K562 (cell line): Measurements from ENCODE around the gene TGM3. TPM values are rescaled to one million over a fixed set of nuclear protein-coding genes. Genes with fewer than 3 reads are reported as not detected.

Experiments used
- ADNP ChIP-seq: fragments of 200-800 bp; sonication (Bioruptor generic); IDR thresholded peaks from 2 replicates; pipeline ENCODE4 v1.6.1; 2016; ENCODE audit warnings: missing genetic modification characterization, missing compliant biosample characterization
- BRD9 ChIP-seq: fragments of 450-650 bp; IDR thresholded peaks from 2 replicates; pipeline ENCODE4 v1.6.1; 2018; ENCODE audit warnings: low read depth; ENCODE audit not compliant: partially characterized antibody
- CEBPG ChIP-seq, 3 experiments: fragments of 200-800 bp in 1 of 3; sonication (Bioruptor generic) in 1 of 3; sonication (generic) in 1 of 3; formaldehyde crosslinking in 1 of 3; IDR thresholded peaks in 2 of 3; conservative IDR thresholded peaks in 1 of 3; 2 replicates each; pipeline versions ENCODE4 v1.6.1 to v1.8.0; 2016 to 2022; ENCODE audit warnings: missing compliant biosample characterization in 2 of 3, missing genetic modification characterization in 2 of 3, mild to moderate bottlenecking in 1 of 3, missing genetic modification reagents in 1 of 3
- HDAC1 ChIP-seq, 2 experiments: fragments of 450-650 bp; IDR thresholded peaks; 2 replicates each; pipeline ENCODE4 v1.6.1; 2016 to 2017; ENCODE audit warnings: inconsistent platforms in 1 of 2, mild to moderate bottlenecking in 1 of 2, moderate library complexity in 1 of 2
- ILK ChIP-seq: fragments of 450-650 bp; IDR thresholded peaks from 2 replicates; pipeline ENCODE4 v1.6.1; 2016; ENCODE audit warnings: missing genetic modification characterization, low read depth, mild to moderate bottlenecking, missing compliant biosample characterization, moderate library complexity, borderline replicate concordance
- MYC ChIP-seq, 2 experiments: fragments of 250-450 bp in 1 of 2; sonication (Bioruptor Pico) in 1 of 2; IDR thresholded peaks; 2 replicates each; pipeline versions ENCODE4 v1.5.1 to v1.6.1; 2012 to 2021; ENCODE audit warnings: low read depth in 2 of 2, borderline replicate concordance in 1 of 2, improper control_type of control experiment in 1 of 2, low read length in 1 of 2, mild to moderate bottlenecking in 1 of 2, moderate library complexity in 1 of 2
- NR4A1 ChIP-seq, 2 experiments: fragments of 250-450 bp in 1 of 2; fragments of 450-650 bp in 1 of 2; sonication (Bioruptor Pico) in 1 of 2; IDR thresholded peaks; 2 replicates each; pipeline versions ENCODE4 v1.4.0 to v1.6.1; 2016 to 2020; ENCODE audit warnings: mild to moderate bottlenecking in 2 of 2, missing compliant biosample characterization in 1 of 2, missing genetic modification characterization in 1 of 2, moderate library complexity in 1 of 2
- THRAP3 ChIP-seq: fragments of 450-650 bp; IDR thresholded peaks from 2 replicates; pipeline ENCODE4 v1.6.1; 2016; ENCODE audit warnings: mild to moderate bottlenecking, inconsistent platforms, borderline replicate concordance
- ZNF121 ChIP-seq: sonication (generic); formaldehyde crosslinking; conservative IDR thresholded peaks from 2 replicates; pipeline ENCODE4 v1.8.0; 2022; ENCODE audit warnings: missing genetic modification reagents
- ZNF146 ChIP-seq: IDR thresholded peaks from one replicate; pipeline ENCODE4 v1.6.1; 2018; ENCODE audit warnings: missing compliant biosample characterization; ENCODE audit not compliant: unreplicated experiment
- ZNF263 ChIP-seq: sonication (generic); formaldehyde crosslinking; IDR thresholded peaks from 2 replicates; pipeline ENCODE4 v1.8.0; 2022; ENCODE audit warnings: mild to moderate bottlenecking, missing genetic modification reagents, borderline replicate concordance
- polyA plus RNA-seq, 8 experiments: library from polyadenylated mRNA; depleted of rRNA in 4 of 8; stranded (reverse) in 5 of 8; unstranded in 3 of 8; fragments of >200 nt; fragmentation: Nextera tagmentation in 2 of 8; fragmentation: Illumina TruSeq in 1 of 8; extraction: Ambion mirVana in 2 of 8; extraction: Trizol in 1 of 8; gene quantifications; 2 replicates each; pipeline versions ENCODE4 v1.2.1 to v1.2.3, GENCODE V29; 2011 to 2014; ENCODE audit warnings: inconsistent platforms in 1 of 8, missing spikeins in 1 of 8
- total RNA-seq, 7 experiments: library from RNA; depleted of rRNA in 6 of 7; stranded (reverse); fragments of >200 nt in 6 of 7; fragmentation: Illumina TruSeq in 2 of 7; extraction: Trizol in 2 of 7; gene quantifications; 2 replicates each; pipeline versions ENCODE4 v1.2.1 to v1.2.3, GENCODE V29; 2011 to 2021; ENCODE audit warnings: low replicate concordance in 1 of 7
- TF ChIP-seq, protein P1 (sequence below): fragments of 250-450 bp; sonication (Bioruptor Pico); IDR thresholded peaks from 2 replicates; pipeline ENCODE4 v1.5.0; 2021; ENCODE audit warnings: mild to moderate bottlenecking, moderate library complexity
- TF ChIP-seq, protein P2 (sequence below), 2 experiments: IDR thresholded peaks in 1 of 2; conservative IDR thresholded peaks in 1 of 2; 2 replicates each; pipeline ENCODE4 v1.6.1; 2016; ENCODE audit warnings: low read depth in 2 of 2, mild to moderate bottlenecking in 1 of 2, missing compliant biosample characterization in 1 of 2, missing genetic modification characterization in 1 of 2, moderate library complexity in 1 of 2
- TF ChIP-seq, protein P3 (sequence below): fragments of 250-450 bp; sonication (Bioruptor Pico); IDR thresholded peaks from 2 replicates; pipeline ENCODE4 v1.8.0; 2021; ENCODE audit warnings: moderate library complexity, mild to moderate bottlenecking, inconsistent platforms
- TF ChIP-seq, protein P4 (sequence below): sonication (generic); formaldehyde crosslinking; IDR thresholded peaks from 2 replicates; pipeline ENCODE4 v1.8.0; 2022; ENCODE audit warnings: missing genetic modification reagents, mild to moderate bottlenecking, moderate library complexity, borderline replicate concordance

The TGM3 gene
- total and polyA plus RNA-seq, 9 of the 15 experiments (the other 6 are each of a cell fraction or from before 2014, with no cell fraction given), result not detected

DNA sequence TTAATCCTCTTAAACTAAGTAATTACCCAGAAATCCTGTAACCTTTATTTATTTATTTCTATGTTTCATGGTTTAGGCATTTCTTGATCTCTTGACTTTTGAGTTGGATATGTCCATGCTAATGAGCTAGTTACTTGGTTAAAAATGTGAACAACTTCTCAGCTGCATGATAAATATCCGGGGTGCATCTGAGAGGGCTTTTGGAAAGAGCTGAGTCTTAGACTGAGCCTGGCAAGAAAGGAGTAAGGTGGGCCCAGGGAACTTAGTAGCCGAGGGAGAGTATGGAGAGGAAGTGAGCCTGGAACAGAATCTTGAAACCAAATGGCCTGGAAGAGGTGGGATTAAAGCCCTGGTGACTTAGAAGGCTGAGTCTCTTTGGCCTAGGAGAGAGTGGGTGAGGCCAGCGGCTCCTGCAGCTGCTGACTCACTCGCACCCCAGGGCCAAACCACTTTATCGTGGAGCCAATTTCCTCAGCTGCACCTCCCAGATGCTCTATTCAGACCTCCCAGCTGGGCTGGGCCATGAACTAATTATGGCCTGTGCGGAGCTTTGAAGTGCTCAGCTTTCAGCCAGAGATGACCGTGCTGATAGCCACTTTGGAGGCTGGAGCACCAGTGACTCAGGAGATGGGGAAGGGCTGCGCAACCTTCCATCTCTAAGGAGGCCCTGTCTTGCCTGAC, 19.1 kb downstream of the TGM3 start (continued):
- TF ChIP-seq, protein P1, sequence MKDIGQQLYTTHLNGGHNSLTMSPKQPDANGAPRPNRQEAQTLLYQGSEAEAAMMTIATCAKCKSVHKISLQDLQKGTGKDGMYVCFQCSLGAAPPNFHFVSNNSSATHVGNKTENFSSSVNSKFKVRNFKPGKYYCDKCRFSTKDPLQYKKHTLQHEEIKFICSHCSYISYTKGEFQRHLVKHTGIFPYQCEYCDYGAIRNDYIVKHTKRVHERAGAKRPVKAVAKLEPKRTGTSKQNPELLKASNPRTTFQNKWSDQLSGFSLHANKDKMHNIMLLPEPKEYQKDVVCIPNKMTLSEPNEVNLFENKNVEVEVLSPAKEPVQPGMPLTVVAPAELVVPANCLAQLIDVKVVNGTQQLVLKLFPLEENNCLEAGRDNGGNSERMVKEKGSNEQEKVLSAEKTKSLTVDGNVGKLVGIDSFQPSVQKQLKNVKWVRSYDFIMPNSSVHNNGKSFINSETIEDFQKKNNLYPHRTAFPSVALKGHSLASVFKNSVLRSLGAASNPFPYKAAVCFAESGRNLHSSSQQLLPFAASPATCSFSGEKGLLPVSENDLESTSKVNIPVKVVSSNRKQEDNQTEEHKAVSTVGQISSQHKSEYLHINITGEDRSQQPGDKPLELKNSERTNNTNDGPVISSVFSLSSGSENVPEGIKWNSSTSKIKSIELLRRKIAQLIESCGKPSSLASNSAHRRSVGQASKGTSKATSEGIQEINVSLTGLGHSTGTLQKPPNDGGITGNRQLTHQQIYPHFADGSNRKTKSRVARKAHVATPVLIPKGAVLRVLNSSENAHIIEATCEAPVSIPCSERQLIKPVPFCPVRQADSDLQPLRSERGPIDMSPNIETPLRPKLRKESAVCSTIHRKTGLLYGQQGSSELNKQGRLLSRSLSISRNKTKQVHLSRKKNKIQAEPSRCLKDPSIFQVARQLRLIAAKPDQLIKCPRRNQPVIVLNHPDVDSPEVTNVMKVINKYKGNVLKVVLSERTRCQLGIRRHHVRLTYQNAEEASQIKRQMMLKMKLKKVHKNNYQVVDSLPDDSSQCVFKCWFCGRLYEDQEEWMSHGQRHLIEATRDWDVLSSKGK (CRISPR knock-in tag), result no peak
- TF ChIP-seq ADNP (tag), result no peak
- no peak for TF ChIP-seq NR4A1 (CRISPR knock-in tag; IDR thresholded peaks at IDR 0.05)
- TF ChIP-seq NR4A1 (tag; IDR thresholded peaks at IDR 0.05), result no peak
- TF ChIP-seq MYC (IDR thresholded peaks at IDR 0.05; ENCODE audit: low read depth, low read length), result 0 out of 2 replicates have a peak, but pooled peaks have one; percentile 27
- no peak for TF ChIP-seq MYC (CRISPR knock-in tag; IDR thresholded peaks at IDR 0.05; ENCODE audit: borderline replicate concordance, low read depth)
- no peak for TF ChIP-seq ZNF146 (CRISPR knock-in tag)
- TF ChIP-seq ZNF263 (CRISPR knock-in tag), result peak; percentile 89
- TF ChIP-seq ZNF121 (CRISPR knock-in tag), result no peak
- TF ChIP-seq THRAP3, result no peak
- TF ChIP-seq HDAC1 (IDR thresholded peaks at IDR 0.05), result peak in 1 of 2 experiments; percentile 61; a peak in 2 of 4 replicates
- peak; percentile 64 for TF ChIP-seq BRD9
- TF ChIP-seq, protein P2, sequence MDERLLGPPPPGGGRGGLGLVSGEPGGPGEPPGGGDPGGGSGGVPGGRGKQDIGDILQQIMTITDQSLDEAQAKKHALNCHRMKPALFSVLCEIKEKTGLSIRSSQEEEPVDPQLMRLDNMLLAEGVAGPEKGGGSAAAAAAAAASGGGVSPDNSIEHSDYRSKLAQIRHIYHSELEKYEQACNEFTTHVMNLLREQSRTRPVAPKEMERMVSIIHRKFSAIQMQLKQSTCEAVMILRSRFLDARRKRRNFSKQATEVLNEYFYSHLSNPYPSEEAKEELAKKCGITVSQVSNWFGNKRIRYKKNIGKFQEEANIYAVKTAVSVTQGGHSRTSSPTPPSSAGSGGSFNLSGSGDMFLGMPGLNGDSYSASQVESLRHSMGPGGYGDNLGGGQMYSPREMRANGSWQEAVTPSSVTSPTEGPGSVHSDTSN (CRISPR knock-in tag; IDR thresholded peaks at IDR 0.05; ENCODE audit: low read depth), result no peak
- TF ChIP-seq, protein P2 (tag; conservative IDR thresholded peaks at IDR 0.05; ENCODE audit: low read depth), result 0 out of 2 replicates have a peak, but pooled peaks have one; percentile 10
- TF ChIP-seq, protein P3, sequence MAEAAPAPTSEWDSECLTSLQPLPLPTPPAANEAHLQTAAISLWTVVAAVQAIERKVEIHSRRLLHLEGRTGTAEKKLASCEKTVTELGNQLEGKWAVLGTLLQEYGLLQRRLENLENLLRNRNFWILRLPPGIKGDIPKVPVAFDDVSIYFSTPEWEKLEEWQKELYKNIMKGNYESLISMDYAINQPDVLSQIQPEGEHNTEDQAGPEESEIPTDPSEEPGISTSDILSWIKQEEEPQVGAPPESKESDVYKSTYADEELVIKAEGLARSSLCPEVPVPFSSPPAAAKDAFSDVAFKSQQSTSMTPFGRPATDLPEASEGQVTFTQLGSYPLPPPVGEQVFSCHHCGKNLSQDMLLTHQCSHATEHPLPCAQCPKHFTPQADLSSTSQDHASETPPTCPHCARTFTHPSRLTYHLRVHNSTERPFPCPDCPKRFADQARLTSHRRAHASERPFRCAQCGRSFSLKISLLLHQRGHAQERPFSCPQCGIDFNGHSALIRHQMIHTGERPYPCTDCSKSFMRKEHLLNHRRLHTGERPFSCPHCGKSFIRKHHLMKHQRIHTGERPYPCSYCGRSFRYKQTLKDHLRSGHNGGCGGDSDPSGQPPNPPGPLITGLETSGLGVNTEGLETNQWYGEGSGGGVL, result no peak
- TF ChIP-seq ILK (tag), result no peak
- no peak; the same call in 1 of the 2 replicates for TF ChIP-seq CEBPG (CRISPR knock-in tag; IDR thresholded peaks at IDR 0.05)
- TF ChIP-seq CEBPG (tag; conservative IDR thresholded peaks at IDR 0.05 in 1 of 2, IDR thresholded peaks at IDR 0.05 in 1 of 2), result peak in 1 of 2 experiments; percentile 6; a peak in 1 of 4 replicates
- TF ChIP-seq, protein P4, sequence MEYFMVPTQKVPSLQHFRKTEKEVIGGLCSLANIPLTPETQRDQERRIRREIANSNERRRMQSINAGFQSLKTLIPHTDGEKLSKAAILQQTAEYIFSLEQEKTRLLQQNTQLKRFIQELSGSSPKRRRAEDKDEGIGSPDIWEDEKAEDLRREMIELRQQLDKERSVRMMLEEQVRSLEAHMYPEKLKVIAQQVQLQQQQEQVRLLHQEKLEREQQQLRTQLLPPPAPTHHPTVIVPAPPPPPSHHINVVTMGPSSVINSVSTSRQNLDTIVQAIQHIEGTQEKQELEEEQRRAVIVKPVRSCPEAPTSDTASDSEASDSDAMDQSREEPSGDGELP, result peak; percentile 99
